ENCODE data around the gene PNMA3.
"Not testable (repeated sequence)": the region's sequence is repeated elsewhere in the genome, so short reads cannot be mapped to it uniquely, and the experiment has no call there.

Gene PNMA3, protein sequence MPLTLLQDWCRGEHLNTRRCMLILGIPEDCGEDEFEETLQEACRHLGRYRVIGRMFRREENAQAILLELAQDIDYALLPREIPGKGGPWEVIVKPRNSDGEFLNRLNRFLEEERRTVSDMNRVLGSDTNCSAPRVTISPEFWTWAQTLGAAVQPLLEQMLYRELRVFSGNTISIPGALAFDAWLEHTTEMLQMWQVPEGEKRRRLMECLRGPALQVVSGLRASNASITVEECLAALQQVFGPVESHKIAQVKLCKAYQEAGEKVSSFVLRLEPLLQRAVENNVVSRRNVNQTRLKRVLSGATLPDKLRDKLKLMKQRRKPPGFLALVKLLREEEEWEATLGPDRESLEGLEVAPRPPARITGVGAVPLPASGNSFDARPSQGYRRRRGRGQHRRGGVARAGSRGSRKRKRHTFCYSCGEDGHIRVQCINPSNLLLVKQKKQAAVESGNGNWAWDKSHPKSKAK

DNA sequence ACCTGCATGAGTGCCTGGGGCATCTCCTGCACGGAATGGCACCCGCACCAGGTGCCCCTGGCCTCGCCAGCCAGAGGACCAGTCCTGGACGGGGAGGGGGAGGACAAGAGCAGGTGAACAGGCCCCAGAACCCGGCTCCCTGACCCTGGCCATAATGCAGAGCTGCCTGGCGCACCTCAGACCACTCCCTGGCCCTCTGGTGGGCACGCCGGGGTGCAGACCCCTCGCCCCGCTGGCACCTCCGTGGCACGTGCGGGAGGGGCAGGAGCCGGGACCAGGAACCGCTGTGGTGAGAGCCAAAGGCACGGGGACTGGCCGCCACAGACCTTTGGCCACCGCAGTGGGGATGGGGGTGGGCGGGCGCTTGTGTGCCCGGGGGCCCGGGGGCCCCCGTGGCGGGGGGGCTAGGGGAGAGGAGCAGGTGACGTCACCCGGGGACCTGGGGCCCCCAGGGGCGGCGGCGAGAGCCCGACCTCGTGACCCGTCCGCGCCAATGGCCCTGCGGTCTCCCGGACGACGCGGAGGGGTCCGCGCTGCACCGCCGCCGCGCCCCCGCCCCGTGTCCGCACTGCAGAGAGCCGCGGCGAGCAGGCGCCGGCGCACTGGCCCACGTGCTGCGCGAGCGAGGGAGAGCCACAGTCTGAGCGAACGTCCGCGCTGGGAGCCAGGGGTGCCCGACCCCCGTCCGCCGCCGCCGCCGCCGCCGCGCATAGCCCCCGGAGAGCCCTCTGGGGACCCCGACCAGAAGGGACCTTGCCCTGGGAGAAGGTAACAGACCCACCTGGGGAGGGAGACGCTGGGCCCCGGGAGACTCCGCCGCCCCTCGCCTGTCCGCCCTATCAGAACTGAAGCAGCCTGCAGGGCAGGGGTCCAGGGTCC is at the start of gene PNMA3:
TSS of gene PNMA3 (plus strand) at position 600 of the 879 bp plus-strand sequence. CDS start 586 bp downstream, outside the sequence.
- no peak for FAIRE-seq

DNA sequence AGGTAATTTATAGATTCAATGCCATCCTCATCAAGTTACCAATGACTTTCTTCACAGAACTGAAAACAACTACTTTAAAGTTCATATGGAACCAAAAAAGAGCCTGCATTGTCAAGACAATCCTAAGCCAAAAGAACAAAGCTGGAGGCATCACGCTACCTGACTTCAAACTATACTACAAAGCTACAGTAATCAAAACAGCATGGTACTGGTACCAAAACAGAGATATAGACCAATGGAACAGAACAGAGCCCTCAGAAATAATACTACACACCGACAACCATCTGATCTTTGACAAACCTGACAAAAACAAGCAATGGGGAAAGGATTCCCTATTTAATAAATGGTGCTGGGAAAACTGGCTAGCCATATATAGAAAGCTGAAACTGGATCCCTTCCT is 39.1 kb upstream of the PNMA3 start:
- FAIRE-seq: not testable (repeated sequence)

DNA sequence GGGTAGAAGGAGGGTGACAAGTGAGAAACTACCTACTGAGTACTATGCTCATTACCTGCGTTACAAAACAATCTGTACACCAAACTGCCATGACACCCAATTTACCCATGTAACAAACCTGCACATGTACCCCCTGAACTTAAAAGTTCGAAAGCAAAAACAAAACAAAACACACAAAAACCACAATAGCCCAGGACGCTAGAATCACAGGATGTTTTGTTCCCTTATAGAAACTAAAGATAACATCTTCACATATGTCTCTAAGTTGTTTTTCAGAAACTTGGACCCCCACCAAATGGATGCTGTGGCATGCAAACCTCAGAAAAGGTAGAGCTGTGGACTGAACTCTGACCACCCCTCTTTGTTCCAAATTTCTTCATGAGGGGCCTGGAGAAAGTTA is 37.1 kb upstream of the PNMA3 start:
- no peak for FAIRE-seq

DNA sequence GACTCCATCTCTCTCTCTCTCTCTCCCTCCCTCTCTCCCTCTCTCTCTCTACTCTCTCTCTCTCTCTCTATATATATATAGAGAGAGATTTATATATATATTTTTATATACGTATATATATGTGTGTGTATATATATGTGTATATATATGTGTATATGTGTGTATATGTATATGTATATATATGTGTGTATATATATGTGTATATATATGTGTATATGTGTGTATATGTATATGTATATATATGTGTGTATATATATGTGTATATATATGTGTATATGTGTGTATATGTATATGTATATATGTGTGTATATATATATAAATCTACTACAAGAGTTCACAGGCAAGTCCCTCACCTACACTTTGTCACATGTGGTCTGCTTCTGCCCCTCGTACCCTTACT is 29.8 kb upstream of the PNMA3 start:
- not testable (repeated sequence) for FAIRE-seq

DNA sequence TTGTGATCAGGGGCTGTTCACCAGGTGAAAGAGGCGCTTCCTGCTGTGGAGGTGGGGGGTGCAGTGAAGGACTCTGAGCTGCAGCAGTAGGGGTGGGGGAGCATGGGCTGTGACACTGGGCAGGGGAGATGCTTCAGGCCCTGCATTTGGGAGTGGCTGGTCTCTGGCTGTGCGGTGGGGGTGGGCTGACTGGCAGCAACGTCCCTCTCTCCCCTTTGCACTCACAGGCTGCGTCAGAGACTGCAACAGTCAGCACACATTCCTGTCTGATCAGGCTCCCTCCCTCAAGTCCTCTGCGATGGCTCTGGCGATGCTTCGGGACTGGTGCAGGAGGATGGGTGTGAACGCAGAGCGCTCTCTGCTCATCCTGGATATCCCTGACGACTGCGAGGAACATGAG is 27.8 kb upstream of the PNMA3 start:
- FAIRE-seq: not testable (repeated sequence)

DNA sequence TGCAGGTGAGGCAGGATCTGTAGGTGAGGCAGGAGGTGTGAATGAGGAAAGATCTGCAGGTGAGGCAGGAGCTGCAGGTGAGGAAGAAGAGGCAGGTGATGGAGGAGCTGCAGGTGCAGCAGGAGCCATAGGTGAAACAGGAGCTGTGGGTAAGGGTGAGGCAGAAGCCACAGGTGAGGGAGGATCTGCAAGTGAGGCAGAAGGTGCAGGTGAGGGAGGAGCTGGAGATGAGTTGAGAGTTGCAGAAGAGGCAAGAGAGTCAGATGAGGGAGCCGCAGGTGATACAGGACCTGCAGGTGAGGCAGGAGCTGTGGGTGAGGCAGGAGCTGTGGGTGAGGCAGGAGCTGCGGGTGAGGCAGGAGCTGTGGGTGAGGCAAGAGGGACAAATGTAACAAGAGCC is 27.1 kb upstream of the PNMA3 start:
- FAIRE-seq: no peak

DNA sequence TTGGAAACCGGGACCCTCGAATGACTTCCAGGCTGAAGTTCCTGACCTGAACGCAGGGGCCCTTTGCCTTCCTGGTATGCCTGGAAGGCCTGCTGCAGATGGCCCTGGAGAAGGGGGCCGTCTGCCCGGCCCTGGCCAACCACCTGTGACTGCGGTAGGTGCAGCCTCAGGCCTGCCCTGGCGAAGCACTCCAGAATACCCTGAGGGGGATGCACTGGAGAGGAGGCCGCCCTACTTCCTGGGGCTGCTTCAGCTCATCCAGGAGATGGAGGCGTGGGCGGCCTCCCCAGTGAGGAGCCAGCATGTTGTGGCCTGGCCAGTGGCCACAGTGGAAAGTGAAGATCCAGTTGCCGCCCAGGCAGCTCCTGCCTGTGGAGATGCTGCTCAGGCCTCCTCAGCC is 26.4 kb upstream of the PNMA3 start:
- no peak for FAIRE-seq

DNA sequence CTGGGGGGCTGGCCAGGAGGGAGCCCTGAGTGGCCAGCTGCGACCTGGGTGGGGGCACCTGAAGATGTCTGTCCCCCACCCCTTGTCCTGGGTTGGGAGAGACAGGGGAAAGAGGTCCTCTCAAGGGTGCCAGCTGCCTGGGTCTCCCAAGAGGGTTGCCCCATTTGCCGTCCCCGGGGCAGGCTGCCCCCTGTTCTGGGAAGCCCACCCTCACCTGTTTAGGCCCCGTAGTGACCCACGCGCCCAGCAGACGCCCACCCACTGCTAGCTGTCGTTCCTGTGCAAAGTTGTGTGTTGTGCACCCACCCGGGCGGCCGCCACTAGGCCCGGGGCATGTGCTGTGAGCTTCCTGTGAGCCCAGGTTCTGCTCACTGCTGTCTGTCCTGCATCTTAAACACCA is 25.5 kb upstream of the PNMA3 start:
- no peak for FAIRE-seq

DNA sequence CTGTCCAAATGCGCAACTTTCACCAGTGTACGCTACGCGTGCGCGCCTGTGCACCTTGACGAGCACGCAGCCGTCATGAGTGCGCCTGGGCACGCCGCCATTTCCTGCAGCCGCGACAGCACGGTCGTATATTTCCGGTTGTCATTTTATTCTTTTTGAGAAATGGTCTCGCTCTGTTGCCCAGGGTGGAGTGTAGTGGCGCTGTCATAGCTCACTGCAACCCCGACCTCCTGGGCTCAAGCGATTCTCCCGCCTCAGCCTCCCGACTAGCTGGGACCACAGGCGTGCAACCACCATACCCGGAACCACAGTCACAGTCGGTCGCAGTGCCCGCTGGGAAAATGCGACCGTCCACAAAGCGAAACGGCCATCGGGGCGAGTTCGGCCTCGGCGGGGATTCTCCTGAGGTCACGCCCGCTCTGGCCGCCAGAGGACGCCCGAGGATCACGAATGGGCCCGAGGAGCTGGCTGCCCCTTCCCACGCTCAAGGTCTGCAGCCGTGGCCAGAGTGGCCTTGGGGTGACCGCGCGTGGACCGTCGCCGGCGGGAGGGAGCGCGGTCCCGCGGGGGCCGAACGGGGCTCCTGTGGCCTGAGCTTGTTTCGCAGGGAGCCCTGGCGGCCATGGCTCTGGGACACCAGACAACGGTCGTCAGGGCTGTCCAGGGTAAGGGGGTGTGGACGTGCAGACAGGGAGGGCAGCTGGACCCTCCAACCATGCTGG is 23.7 kb upstream of the PNMA3 start:
- peak; percentile 62 for FAIRE-seq

DNA sequence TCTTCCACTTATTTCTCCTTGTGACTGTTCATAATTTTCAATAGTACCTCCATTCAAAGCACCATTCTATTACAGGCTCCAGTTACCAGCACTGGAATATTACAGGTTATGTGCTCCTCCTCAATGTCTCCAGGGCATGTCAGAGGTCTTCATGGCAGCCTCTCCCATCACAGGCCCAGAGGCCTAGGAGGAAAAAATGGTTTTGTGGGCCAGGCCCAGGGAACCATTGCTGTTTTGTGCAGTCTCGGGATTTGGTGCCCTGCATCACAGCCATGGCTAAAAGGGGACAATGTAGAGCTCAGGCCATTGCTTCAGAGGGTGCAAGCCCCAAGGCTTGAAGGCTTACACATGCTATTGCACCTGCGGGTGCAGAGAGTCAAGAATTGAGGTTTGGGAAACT is 7.2 kb upstream of the PNMA3 start:
- no peak for FAIRE-seq

DNA sequence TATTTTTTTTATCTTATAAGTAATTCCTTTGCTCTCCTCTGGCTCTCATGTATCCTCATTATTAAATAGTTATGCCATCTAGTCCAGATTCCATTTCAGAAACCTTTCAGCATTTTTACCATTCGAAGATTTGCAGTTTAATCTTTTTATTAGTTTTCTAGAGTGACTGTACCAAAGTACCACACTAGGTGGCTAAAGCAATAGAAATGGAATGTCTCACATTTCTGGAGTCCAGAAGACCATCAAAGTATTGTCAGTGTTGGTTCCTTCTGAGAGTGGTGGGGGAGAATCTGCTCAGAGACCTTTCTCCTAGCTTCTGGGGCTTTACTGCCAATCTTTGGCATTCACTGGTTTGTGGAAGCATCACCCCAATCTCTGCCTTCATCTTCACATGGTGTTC is 3.7 kb upstream of the PNMA3 start:
- no peak for FAIRE-seq

DNA sequence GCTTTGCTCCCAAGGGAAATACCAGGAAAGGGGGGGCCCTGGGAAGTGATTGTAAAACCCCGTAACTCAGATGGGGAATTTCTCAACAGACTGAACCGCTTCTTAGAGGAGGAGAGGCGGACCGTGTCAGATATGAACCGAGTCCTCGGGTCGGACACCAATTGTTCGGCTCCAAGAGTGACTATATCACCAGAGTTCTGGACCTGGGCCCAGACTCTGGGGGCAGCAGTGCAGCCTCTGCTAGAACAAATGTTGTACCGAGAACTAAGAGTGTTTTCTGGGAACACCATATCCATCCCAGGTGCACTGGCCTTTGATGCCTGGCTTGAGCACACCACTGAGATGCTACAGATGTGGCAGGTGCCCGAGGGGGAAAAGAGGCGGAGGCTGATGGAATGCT is 1.0 kb downstream of the PNMA3 start:
- FAIRE-seq: no peak

DNA sequence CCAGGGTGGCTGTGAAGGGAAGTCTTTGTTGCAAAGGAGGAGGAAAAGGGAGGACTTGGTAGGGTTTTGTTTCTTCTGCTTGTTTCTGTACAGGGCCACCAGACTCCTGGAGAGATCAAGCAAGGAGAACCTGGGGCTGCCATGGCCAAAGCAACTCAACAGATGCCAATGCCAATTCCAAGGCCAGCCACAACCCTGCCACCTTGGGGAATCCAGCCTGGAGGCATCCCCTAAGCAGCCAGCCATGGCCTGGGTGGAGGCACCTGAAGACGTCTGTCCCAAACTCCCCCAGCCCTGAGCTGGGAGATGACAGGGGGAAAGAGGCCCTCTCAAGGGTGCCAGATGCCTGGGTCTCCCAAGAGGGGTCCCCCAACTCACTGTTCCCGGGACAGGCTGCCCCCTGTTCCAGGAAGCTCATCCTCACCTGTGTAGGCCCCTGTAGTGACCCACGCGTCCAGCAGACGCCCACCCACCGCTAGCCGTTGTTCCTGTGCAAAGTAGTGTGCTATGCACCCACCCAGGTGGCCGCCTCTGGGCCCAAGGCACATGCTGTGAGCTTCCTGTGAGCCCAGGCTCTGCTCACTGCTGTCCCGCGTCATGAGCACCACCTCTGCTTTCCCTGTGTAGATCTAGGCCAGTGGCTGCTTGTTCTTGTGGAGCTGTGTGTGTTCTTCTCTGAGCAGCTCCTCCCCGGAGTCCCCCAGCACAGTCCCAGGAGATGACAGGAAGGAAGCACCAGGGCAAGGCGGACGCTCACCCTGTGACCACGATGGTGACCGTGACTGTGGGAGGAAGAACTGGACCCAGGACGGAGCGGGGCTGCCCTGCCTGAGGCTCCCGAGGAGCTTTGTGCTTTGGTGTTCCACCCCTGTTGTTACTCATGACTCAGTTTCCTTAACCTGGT is 3.2 kb downstream of the PNMA3 start:
- no peak for FAIRE-seq

DNA sequence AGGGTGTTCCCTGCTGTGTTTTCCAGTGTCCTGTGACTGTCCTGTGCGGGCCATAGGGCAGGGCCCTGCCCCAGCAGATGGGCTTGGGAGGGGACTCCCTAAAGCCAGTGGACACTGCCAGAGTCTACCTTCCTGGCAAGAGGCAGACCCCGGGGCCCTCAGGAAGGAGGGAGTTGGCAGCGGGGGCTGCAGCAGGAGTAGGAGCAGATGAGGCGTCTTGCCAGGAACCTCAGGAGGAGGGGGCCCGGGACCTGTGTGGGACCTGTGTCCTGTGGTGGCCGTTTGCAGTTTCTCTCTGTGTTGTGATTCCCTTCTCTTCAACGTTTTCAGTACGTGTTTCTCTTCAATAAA is 3.8 kb downstream of the PNMA3 start:
- no peak for FAIRE-seq

DNA sequence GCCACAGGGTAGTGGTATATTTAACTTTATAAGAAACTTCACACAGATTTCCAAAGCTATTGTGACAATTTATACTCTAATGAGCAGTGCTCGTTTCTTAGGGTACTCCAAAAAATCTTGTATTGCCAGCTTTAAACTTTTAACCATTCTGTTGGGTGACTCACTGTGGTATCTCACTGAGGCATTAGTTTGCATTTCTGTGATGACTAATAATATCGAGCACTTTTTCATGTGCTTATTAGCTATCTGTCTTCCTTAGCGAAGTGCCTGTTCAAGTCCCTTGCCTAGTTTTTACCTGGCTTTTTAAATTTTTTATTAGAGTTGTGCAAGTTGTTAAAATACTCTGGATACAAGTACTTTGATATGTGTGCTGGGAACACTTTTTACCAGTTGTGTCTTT is 5.5 kb downstream of the PNMA3 start:
- no peak for FAIRE-seq

DNA sequence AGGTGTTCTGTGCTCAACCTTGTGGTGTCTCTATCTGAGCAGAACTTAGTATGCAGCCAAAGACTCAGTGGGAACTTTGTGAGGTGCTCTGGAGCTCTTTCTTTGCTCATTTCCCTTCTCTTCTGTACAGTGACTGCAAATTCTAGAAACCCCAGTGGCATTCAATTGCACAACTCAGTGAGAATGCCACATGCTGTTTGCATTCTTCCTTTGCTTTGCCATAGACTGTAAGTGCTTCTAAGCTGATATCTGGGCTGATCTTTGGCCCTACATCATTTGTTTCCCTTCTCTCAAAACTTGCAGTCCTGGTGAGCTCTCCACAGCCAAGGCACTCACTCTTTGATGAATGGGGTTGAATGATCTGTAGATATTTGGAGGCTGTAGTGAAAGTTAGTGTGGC is 7.0 kb downstream of the PNMA3 start:
- no peak for FAIRE-seq

DNA sequence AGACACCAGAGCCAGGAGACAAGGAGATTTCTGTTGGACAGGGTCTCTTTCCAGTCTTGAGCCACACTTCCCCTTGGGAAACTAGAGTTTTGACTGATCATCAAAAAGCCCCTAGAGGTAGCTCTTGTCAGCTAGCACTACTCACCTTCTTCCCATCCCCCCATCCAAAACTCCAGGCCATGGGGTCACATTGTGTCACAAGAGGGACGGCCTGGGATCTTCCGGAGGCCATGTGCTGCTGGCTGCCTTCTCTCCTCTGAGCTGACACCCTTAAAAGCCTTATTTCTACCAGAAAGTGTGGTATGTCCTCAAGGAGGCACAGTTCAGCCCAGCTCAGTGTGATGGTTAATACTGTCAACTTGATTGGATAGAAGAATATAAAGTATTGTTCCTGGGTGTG is 7.8 kb downstream of the PNMA3 start:
- FAIRE-seq: no peak

DNA sequence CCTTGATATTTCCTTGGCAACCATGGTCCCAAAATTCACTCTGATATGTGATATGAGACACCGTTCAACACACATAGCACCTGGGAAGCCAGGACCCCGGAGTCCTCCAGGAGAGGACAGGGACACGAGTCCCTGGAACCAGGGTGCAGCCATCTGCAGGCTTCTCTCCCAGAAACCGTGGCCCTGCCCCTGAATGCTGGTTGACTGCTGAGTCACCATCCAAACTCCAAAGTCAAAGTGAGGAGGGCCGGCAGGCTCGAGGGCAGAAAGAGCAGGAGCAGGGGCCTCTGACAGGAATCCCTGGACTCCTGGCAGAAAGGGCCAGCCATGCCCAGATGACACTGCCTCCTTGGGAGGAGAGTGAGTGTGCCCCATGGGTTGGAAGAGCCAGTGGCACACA is 9.1 kb downstream of the PNMA3 start:
- no peak for FAIRE-seq

DNA sequence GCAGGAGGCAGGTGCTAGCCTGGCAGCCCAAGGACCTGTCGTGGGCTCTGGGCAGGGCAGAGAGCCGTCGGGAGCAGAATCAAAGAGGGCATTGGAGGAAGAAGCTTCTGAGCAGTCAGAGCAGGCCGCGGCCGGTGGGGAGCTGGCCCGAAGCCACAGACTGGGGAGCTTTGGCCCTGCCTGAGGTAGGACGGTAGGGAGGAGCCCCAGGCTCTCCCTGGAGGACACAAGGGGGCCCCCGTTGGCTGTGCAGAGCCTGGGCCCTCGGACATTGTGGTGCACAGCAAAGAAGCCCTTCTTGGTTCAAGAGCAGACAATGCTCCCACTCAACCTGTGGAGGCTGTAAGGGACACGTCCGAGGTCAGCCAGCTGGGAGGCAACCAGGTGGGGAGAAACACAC is 10.1 kb downstream of the PNMA3 start:
- not testable (repeated sequence) for FAIRE-seq

DNA sequence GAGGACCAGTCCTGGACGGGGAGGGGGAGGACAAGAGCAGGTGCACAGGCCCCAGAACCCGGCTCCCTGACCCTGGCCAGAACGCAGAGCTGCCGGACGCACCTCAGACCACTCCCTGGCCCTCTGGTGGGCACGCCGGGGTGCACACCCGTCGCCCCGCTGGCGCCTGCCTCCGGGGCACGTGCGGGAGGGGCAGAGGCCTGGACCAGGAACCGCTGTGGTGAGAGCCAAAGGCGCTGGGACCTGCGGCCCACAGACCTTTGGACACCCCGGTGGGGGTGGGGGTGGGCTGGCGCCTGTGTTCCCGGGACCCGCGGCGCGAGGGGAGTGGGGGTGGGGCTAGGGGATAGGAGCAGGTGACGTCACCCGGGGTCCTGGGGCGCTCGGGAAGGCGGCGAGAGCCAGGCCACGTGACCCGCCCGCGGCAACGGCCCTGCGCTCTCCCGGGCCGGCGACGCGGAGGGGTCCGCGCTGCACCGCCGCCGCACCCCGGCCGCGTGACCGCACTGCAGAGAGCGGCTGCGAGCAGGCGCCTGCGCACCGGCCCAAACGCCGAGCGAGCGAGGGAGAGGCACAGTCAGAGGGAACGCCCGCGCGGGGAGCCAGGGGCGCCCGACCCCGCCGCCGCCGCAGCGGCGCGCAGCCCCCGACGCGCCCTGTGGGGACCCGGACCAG is 15.8 kb downstream of the PNMA3 start, which contains the start of gene PNMA6A:
TSS of gene PNMA6A (plus strand) at position 546 of the 675 bp plus-strand sequence. CDS start 609 bp downstream, outside the sequence.
- FAIRE-seq: not testable (repeated sequence)

DNA sequence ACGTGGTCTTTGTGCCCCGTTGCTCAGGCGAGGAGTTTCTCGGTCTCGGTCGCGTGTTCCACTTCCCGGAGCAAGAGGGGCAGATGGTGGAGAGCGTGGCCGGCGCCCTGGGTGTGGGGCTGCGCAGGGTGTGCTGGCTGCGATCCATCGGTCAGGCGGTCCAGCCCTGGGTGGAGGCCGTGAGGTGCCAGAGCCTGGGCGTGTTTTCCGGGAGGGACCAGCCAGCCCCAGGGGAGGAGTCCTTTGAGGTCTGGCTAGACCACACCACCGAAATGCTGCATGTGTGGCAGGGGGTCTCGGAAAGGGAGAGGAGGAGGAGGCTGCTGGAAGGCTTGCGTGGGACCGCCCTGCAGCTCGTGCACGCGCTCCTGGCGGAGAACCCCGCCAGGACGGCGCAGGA is 17.1 kb downstream of the PNMA3 start:
- not testable (repeated sequence) for FAIRE-seq
